COLO668 (cell line): ENCODE data around the gene PTPRN2.

Experiments used
- DNase-seq: peaks from one replicate; lab custom pipeline; 2025; ENCODE audit not compliant: unreplicated experiment; lab: John Stamatoyannopoulos, UW

PTPRN2 gene

DNA sequence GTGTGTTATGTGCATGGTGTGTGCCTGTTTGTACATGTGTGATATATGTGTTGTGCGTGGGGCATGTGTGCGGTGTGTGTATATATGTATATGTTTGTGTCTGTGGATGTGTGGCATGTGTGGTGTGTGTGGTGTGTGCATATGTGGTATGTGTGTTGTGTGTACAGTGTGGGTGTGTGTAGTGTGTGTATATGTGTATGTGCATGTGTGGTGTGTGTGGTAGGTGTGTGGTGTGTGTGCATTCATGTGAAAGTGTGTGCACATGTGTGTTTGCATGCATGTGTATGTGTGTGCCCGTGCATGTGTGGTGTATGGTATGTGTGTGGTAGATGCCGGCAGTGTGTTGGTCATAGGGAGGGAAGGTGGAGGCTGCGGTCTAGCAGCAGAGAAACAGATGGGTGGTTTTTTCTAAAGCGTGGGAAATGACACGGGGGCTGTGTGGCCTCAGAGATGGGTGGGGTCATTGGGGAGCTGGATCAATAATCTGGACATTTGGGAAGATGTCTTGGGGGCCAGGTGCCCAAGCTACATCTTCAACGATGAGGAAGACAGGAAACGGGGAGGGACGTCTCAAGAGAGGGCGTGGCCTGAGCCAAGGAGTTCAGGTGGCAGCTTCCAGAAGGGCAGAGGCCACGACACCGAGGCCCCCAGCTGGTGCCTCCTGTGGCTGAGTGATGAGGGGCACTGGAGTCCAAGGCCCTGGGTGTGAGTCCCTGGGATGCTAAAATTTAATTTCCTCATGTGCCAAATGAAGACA is 769.5 kb downstream of the PTPRN2 start:
- DNase-seq = no peak

DNA sequence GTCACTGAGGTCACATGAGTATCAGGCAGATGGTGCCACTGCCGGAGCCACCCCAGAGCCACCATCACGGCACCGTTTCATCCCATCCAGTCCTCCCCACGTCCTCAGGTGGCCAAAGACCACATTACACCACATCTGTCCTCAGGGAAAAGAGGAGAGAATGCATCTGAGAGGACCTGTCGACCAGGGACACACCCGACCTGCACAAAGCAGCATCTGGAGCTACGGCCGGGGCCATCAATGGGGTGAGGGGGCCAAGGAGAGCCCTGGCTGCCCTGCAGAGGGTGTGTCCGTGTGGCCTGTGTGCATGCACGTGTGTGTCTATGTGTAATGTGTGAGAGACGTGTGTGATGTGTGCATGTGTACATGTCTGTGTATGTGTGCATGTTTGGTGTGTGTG is 770.2 kb downstream of the PTPRN2 start:
- DNase-seq = no peak

DNA sequence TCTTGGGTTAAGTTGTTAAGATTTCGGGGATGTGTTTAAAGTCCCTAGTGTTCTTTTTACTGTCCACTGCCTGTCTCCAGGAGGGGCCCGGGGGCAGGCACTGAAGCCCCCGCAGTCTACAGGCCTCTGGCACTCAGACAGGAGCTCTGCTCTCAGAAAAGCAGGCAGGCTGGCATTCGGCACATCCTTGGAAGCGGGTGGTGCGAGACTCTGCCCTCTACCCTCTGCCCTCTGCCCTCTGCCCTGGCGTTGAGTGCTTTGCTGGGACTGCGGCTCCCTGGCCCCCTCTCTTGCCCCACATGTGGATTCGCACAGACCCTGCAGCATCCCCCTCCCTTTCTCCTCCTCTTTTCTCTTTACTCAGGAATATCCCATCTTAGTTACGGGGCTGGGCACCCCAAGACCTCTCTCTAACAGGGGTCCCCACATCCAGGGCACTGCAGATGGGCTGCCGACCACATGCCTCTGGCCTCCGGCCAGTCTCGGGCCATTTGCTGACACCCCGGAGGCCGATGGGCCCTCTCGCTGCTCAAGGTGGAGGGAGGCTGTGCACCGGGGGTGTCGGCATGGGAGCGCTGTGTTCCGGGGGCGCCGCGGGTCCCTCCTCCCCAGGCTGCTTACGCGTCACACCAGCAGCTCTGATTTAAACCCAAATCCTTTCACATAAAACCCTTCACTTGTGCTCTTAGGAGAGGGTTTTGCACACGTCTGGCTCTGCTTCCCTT is 770.9 kb downstream of the PTPRN2 start:
- no peak for DNase-seq

DNA sequence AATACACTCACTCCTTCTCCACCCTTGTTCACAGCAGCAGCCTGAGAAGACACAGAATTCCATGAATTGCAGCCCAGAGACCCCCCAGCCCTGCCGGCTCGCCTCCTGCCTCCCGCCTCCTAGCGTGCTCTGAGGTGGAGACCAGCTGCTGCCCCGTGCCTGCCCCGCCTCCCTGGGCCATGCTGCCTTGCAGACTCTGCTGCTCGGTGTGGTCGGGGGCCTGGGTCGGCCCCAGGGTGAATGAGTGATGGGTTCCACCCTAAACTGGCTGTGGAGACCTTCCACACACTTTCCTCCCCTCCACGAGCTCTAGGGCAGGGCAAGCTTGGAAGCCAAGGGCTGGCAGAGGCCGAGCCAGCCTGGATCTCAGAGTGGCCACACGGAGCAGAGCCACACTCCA is 771.5 kb downstream of the PTPRN2 start:
- DNase-seq = no peak

DNA sequence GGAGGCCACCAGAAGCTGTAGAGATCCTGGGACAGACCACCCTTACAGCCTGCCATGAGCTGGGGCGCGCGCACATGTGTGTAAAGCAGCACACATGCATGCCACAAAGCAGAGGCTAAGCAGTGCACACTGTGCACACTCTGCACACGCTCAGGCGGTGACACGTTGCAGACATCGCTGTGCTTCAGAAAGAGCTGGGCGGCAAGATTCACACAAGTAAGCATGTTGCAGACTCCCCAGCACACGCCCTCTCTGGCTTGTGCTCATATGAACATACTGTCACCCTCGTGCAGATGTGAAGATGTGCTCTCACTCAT is 772.0 kb downstream of the PTPRN2 start:
- no peak for DNase-seq

DNA sequence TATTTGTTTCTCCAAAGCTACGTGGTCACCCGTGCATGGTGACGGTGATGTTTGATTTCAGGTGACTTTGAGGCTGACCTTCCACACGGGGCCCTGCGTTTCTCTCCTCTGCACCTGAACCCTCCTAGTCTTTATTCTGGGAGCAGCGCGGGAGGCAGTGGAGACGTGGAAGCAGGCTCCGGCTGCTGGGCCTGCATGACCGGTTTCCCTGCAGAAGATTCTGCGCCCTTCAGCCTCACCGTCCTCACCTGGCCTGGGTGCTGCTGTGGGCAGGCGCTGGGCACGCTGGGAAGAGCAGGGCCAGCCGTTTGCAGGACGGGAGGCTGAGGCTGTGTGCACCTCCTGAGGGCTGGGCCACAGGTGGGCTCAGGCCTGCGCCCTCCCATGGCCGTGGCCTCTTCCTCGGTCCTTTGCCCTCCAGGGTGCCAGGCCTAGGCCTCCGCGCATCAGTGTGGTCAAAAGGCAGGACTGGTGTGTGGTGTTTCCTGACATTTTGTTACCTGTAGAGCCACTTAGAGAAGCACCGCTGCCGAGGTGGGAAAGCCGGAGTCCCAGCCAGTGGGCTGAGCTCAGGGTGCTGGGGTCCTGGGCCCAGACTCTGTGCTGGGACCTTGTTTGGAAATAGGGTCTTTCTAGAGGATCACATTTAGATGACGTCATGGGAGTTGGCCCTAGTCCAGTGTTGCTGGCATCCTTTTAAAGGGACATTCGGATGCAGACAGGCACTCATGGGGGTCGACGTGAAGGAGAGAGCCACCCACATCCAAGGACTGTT is 772.5 kb downstream of the PTPRN2 start:
- DNase-seq = no peak

DNA sequence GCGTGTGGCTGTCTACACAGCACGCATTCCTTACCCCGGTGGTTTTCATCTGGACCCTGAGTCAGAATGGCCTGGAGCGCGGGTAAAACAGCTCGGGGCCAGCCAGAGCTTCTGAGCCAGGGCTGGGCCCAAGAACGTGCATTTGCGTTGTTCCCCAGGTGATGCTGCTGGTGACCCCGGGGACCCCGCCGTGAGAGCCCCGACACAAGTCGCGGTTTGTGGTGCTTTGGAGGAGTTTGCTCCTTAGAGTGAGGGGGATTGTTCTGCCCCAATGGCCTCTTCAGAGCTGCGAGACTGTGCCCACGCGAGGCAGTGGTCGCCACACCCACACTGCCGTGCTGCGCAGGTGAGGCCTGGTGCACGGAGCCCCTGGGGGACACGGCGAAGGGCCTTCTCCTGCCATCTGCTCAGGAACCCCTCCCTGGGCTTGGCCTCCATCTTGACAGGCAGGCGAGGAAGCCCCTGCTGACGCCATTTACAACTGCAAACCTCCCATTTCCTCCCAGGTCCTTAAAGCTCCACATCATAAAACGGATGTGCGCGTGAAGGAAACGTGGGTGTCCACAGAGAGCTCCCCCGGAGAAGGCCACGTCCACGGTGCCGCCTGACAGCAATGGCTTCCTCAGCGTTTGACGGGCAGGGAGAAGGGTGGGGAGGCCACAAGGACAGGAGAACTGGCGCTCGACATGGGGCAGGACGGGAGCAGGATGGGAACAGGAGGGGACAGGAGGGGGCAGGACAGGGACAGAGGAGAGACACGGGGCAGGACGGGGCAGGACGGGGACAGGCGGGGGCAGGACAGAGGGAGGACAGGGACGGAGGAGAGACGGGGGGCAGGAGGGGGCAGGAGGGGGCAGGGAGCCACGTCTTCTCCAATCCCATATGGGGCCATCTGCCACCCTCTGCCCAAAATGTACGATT is 773.6 kb downstream of the PTPRN2 start:
- DNase-seq = no peak

DNA sequence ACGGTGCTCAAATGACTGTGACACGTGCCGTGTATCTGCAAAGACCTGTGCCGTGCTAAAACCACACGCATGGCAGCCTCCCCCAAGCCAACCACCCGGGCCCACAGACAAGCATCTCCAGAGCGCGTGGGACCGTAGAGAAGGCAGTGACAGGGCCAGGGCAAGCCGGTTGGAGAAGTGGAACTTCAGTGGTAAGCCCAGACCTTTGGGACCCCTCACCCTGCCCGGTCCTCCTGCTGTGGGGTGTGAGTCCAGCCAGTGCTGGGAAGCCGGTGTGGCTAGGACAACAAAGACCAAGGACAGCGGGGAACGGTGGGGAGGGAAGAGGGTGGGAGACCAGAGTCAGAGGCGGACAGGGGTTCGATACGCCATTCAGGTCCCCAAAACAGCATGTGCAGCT is 774.6 kb downstream of the PTPRN2 start:
- DNase-seq = no peak

DNA sequence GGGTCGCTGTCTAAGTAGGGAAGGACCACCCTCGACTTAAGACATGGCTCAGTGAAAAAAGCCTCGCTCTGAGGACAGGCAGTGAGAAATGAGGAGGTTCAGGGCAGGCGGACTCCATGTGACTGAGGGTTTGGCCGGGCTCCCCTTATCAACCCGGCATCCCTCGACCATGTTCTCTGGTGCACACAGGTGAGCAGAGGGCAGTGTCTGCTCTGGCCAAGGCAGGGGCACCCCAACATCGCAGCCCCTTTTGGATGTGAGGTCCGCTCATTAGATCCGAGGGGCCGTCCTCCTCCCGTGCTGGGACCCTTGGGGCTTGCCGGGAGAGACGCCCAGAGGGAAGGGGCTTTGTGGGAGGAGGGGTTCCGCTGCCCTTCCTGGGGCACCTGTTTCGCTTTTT is 775.7 kb downstream of the PTPRN2 start:
- DNase-seq = no peak

DNA sequence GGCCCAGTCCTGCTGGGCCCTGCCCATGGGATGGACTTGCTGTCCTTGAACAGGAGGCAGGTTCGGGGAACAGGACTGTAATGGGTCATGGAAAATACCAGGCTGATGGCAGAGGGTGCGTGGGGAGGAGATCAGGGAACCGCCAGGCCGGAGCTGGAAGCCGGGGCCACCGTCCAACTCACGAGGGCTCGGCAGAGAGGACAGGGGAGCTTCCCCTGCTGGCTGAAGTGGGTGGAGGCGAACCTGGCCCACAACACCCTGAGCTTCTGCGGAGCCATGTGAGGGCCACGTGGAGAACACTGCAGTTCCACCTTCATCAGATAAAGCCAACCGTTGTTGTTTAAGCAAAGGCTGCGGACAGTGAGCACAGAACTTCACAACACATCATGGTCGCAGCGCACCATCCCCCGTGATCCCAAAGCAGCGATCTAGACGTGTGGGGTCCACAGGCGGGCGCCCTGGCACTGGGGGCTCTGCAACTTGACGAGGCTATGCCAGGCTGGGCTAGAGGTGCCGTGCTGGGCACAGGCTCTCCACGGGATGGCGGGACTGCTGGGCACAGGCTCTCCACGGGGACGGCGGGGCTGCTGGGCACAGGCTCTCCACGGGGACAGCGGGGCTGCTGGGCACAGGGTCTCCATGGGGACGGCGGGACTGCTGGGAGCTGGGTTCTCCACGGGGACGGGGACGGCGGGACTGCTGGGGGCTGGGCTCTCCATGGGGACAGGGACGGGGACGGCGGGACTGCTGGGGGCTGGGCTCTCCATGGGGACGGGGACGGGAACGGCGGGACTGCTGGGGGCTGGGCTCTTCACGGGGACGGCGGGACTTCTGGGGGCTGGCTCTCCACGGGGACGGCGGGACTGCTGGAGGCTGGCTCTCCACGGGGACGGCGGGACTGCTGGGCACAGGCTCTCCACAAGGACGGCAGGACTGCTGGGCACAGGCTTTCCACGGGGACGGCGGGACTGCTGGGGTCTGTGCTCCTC is 777.5 kb downstream of the PTPRN2 start:
- no peak for DNase-seq

DNA sequence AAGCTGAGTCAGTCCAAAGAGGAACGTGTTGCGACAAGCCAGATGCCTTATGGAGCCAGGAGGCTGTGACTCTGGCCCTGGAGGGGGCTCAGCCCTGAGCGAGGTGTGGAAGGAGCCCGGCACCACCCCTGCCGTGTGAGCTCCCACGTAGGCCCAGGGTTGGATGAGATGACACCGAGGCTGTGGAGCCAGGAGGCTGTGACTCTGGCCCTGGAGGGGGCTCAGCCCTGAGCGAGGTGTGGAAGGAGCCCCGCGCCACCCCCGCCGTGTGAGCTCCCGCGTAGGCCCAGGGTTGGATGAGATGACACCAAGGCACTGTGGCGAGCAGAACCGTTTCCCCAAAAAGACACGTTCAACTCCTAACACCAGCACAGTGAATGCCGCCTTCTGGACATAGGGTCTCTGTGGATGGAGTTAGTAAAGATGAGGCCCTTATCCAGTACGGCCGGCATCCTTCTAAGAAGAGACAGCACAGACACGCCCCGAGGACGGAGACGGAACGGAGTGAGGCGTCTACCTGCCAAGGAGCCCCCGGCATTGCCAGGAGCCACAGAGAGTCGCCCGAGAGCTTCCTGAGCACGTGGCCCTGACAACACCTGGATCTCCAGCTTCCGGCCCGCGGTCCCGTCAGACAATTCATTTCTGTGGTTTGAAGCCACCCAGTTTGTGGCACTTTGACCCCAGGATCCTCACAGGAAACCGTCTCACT is 778.3 kb downstream of the PTPRN2 start:
- no peak for DNase-seq

DNA sequence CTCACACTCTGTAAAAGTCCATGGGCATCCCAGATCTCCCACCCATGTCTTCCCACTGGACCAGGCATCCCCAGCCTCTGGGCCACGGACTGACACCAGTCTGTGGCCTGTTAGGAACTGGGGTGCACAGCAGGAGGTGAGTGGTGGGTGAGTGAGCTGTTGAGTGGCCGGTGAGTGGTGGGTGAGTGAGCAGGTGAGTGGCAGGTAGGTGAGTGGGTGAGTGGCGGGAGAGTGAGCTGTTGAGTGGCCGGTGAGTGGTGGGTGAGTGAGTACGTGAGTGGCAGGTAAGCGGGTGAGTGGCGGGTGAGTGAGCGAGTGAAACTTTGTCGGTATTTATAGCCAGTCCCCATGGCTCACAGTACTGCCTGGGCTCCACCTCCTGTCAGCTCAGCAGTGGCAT is 779.6 kb downstream of the PTPRN2 start:
- no peak for DNase-seq

DNA sequence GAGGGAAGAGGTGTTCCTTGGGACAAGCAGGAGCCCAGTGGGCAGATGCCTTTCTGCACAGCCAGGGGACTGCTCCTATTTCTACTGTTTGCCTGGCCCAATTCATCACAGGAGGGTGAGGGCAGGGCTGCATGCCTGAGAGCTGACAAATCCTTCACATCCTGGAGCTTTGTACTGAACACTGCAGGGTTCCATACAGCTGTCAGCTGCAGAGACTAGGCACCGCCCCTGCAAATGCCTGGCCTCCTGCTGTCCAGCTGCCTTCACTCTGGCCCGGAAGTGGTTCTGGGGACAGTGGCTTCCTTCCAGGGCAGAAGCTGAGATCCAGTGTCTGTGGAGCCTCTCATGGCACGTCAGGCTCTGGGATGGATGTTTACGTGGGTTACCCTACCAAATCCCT is 780.1 kb downstream of the PTPRN2 start:
- no peak for DNase-seq

DNA sequence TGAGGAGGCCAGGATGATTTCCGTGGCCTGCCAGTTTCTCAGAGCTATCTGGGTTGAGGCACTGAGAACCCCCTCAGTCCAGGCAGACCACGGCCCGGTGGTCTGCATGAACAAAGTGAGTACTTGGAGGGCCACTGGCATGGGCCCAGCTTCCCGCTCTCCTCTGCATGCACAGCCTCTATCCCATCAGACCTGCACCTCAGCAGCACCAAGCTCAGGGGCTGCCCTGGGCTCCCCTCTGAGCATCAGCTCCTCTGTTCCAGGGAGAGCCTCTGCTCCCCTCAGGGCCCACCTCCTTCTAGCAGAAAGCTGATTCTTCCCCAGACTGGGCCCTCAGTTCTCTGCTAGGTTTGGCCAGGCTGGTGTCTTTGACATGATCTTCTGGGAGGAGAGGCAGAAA is 780.9 kb downstream of the PTPRN2 start:
- DNase-seq = no peak

DNA sequence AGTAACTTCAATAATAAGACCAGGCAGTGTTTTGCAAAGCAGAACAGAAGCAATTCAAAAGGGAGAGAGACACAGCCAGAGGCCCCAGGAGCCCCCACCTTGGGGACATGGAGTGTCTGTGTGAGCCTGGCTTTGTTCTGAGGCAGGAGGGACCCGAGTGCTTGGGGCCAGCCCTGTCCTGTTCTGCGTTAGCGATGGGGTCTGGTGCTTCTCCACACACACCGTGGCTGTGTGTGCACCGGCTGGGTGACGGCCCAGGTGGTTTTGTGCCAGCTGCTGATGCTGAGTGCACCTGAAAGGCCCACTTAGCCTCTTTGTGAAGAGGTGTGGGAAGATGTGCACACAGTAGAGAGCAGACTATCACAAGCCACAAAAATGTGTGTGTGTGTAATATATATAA is 781.9 kb downstream of the PTPRN2 start:
- DNase-seq = peak; percentile 16

DNA sequence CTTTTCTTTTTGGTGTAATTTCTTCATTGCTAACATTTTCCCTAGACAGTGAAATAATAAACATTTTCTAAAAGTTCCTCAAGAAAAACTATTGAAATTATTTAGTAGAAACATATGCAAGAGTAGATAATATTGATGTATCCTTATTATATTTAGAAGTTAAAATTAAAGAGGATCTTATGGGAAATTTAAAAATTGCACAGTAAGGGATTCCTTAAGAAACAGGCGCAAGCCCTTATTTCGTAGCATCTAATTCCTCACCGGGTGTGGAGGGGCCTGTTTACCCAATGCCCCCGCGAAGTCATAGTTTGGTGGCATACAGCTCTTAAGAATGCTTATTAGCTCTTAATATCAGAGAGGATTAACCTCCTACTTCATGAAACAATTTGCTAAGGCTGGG is 783.7 kb downstream of the PTPRN2 start:
- no peak for DNase-seq

DNA sequence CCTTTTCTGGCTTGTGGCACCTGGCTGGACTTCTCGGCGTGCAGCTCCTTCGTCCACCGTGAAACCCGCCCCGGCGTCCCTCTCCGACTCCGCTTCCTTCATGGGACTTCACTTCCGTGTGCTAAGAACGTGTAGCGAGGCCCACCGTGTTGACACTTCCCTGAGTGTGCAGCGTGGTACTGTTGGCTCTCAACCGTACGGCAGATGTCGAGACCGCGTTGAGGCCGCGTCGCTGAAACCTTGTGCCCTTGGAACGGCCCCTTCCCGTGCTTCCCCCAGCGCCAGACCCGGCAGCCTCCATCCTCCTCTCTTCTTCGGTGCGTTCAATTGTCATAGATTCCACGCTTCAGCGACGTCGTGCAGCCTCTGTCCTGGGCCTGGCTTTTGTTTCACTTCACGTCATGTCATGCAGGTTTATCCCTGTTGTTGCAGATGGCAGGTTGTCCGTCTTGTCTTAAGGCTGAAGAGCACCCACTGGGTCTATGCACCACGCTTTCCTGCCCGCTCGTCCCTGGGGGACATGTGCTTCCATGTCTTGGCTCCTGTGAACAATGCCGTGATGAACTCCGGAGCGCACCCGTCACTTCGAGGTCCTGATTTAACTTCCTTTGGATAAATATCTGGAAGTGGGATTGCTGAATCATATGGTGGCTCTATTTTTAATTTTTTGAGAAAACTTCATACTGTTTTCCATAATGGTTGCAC is 785.5 kb downstream of the PTPRN2 start:
- DNase-seq = no peak

DNA sequence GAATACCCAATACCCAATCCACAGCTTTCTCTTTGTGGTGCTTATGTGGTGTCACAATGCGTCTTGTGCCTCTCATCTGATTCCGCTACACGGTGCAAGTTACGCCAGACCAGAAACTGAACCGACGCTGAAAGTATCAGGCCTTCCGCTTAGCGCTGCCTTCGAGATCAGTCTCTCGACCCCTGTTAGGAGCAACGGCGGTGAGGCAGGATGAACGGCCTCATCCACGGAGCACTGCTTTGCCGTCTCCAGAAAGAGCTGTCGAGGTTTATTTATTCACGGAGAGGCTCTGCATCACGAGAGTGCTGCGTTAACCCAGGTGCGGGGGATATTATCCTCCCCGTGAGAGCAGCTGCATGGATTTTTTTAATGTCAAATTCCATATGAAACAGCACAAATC is 786.5 kb downstream of the PTPRN2 start:
- DNase-seq = no peak

DNA sequence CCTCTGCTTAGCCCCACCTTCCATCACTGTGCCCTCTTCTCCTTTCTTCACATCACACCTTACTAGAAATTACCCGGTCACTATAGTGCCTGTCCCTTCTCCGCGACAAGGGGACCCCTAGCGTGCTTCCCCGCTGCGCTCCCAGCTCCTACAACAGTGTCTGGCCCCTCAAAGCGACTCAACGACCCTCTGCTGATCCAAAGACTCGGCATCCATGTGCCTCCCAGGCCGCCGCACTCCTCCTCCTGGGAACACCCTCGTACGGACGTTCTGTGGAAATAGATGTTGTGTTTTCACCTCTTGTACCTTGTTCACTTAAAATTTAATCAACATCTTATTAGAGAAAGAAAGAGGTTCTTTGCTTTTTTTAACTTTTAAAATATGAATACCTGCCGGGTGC is 787.3 kb downstream of the PTPRN2 start:
- DNase-seq = no peak
